Prostate gland (tissue), 2 donors: ENCODE results near the gene TNFAIP8. TPM values are rescaled to one million over a fixed set of nuclear protein-coding genes. Genes with fewer than 3 reads are reported as not detected.

Source experiments
- small RNA-seq, 2 donors: library from RNA; depleted of rRNA; stranded (forward); fragments of <200 nt; gene quantifications; one replicate each; pipeline ENCODE3, GENCODE V24; 2016
- total RNA-seq, 2 donors: library from RNA; depleted of rRNA; stranded (reverse); fragments of >200 nt; gene quantifications; one replicate each; pipeline ENCODE4 v1.1.0, GENCODE V29; 2016

TNFAIP8 gene
- total RNA-seq, 2 donors from 2014 or later, result 21.6 to 40.0 TPM

Small RNA genes lying within 50 kb of the gene (small RNA-seq; reads per million reads assigned to genes)
- gene RN7SL174P, result 0 reads per million in 2 donors
- 0.09 to 0.60 reads per million in 2 donors for gene RNA5SP190

Other genes starting within 250 kb of the TNFAIP8 start
- gene HSD17B4, start 96.5 kb downstream of the TNFAIP8 start, total RNA-seq, result 100 to 1,000 TPM in 1 of 2 donors, 10 to 100 TPM in 1; 93.7 to 225 TPM